ENCODE measurements around the gene PRM2. TPM values are rescaled to one million over a fixed set of nuclear protein-coding genes. Genes with fewer than 3 reads are reported as not detected.
A peak's percentile ranks its signal among the peaks of the same experiment; 100 is the strongest.

The PRM2 gene
- total and polyA plus RNA-seq, 2 experiments from 2014 or later: not detected

DNA sequence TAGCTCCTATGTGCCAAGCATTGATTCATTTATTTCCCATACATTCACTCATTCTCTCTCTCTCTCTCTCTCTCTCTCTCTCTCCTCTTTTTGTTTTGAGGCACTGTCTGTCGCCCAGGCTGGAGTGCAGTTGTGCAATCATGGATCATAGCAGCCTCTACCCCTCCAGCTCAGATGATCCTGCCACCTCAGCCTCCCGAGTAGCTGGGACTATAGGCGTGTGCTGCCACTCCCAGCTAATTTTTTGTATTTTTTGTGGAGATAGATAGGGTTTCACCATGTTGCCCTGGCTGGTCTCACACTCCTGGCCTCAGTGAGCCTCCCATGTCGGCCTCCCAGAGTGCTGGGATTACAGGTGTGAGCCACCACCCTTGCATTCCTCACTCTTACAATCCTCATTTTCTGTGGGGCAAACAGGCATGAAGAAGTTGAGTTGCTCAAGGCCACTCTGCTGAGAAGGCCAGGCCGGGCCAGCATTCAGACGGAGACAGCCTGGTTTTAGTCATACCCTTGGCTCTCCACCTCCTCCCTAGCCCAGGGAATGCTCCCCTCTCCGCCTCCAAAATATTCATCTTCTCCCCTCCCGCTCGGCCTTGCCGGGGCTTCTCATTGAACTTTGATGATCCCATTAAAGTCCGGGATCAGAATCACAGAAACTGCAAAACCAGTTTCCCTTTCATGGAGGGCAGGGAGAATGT, 765 bp upstream of the PRM2 start:
- ATAC-seq (no peak), DNase-seq (ENCODE audit: low spot score) (no peak)
- peaks cover 16% of the 10 kb centered on the region for H3K27me3 Mint-ChIP-seq (ENCODE audit: insufficient read depth, low read depth, poor library complexity)
- TF ChIP-seq STAT1 (IDR thresholded peaks at IDR 0.05; ENCODE audit: unreplicated experiment): no peak
- no peak for TF ChIP-seq EZH2phosphoT487 (IDR thresholded peaks at IDR 0.05; ENCODE audit: unreplicated experiment)
- TF ChIP-seq CREB1 (CRISPR knock-in tag; IDR thresholded peaks at IDR 0.05; ENCODE audit: low read depth): no peak
- Histone ChIP-seq H2AFZ (0 out of 2 replicates have a peak overlapping the region, but pooled peaks have one; percentile 10), H3K4me1 (ENCODE audit: insufficient read depth) (no peaks in the 10 kb centered on the region; the same call in 1 of the 2 replicates), H3K4me3 (no peak overlapping the region), H3K4me2 (no peak overlapping the region), H3K9me2 (ENCODE audit: insufficient read depth) (no peaks in the 10 kb centered on the region), H3K27ac (ENCODE audit: low read depth) (no peak overlapping the region), H3F3A (replicated peaks; ENCODE audit: low read depth) (no peaks in the 10 kb centered on the region), H3K79me2 (replicated peaks; ENCODE audit: insufficient read depth) (no peaks in the 10 kb centered on the region), H3K27me3 (ENCODE audit: insufficient read depth) (no peaks in the 10 kb centered on the region), H4K20me1 (replicated peaks; ENCODE audit: insufficient read depth) (no peaks in the 10 kb centered on the region), H3K36me3 (ENCODE audit: insufficient read depth) (no peaks in the 10 kb centered on the region)
- no peak overlapping the region for H3K27ac Mint-ChIP-seq
- H3K36me3 Mint-ChIP-seq (ENCODE audit: low read depth): no peaks in the 10 kb centered on the region; the same call in 2 of the 3 replicates
- no peak overlapping the region; the same call in 2 of the 3 replicates for H3K4me3 Mint-ChIP-seq
- H3K9me3 Mint-ChIP-seq: peaks cover 3% of the 10 kb centered on the region; the same call in 1 of the 3 replicates
- peaks cover 14% of the 10 kb centered on the region for H3K4me1 Mint-ChIP-seq

DNA sequence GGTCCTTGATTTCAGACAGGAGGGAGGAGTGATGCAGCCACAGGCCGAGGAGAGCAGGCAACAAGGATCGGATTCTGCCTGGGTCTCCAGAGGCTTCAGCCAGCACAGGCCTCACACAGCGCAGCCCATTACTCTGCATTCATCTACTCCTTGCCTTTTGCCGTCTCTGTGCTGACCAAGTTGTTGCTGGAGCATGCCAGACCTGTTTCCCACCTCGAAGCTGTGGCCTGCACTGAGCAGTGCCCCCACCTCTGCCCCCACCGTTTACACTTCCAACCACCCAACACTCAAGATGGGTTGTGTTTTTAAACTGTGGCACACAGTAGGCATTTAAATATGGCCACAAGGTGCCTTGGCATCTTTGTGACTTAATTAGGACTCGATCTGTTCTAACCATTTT, 1.3 kb downstream of the PRM2 start:
- DNase-seq (ENCODE audit: low spot score): no peak
- H2AFZ ChIP-seq: peak overlapping the region; percentile 23; the same call in 1 of the 2 replicates
- H3K9me2 ChIP-seq (ENCODE audit: insufficient read depth): no peaks in the 10 kb centered on the region
- H3K4me3 Mint-ChIP-seq: no peak overlapping the region
- no peaks in the 10 kb centered on the region for H3K79me2 ChIP-seq (replicated peaks; ENCODE audit: insufficient read depth)
- no peak overlapping the region for H3K4me2 ChIP-seq
- no peaks in the 10 kb centered on the region for H3K27me3 ChIP-seq (ENCODE audit: insufficient read depth)
- peaks cover 3% of the 10 kb centered on the region; the same call in 1 of the 3 replicates for H3K9me3 Mint-ChIP-seq
- H3K4me3 ChIP-seq: no peak overlapping the region
- 0 out of 2 replicates have a peak, but pooled peaks cover 3% of the 10 kb centered on the region for H3F3A ChIP-seq (replicated peaks; ENCODE audit: low read depth)
- H4K20me1 ChIP-seq (replicated peaks; ENCODE audit: insufficient read depth): no peaks in the 10 kb centered on the region
- H3K27ac ChIP-seq (ENCODE audit: low read depth): no peak overlapping the region
- no peak for ATAC-seq
- H3K27me3 Mint-ChIP-seq (ENCODE audit: insufficient read depth, low read depth, poor library complexity): peaks cover 14% of the 10 kb centered on the region
- H3K4me1 Mint-ChIP-seq: peaks cover 11% of the 10 kb centered on the region
- H3K36me3 ChIP-seq (ENCODE audit: insufficient read depth): no peaks in the 10 kb centered on the region
- no peak overlapping the region for H3K27ac Mint-ChIP-seq
- no peaks in the 10 kb centered on the region; the same call in 1 of the 2 replicates for H3K4me1 ChIP-seq (ENCODE audit: insufficient read depth)
- no peaks in the 10 kb centered on the region; the same call in 2 of the 3 replicates for H3K36me3 Mint-ChIP-seq (ENCODE audit: low read depth)
- TF ChIP-seq EZH2phosphoT487 (IDR thresholded peaks at IDR 0.05; ENCODE audit: unreplicated experiment): no peak
- no peak for TF ChIP-seq STAT1 (IDR thresholded peaks at IDR 0.05; ENCODE audit: unreplicated experiment)
- TF ChIP-seq JUNB (IDR thresholded peaks at IDR 0.05; ENCODE audit: unreplicated experiment): no peak
- TF ChIP-seq, protein P1, sequence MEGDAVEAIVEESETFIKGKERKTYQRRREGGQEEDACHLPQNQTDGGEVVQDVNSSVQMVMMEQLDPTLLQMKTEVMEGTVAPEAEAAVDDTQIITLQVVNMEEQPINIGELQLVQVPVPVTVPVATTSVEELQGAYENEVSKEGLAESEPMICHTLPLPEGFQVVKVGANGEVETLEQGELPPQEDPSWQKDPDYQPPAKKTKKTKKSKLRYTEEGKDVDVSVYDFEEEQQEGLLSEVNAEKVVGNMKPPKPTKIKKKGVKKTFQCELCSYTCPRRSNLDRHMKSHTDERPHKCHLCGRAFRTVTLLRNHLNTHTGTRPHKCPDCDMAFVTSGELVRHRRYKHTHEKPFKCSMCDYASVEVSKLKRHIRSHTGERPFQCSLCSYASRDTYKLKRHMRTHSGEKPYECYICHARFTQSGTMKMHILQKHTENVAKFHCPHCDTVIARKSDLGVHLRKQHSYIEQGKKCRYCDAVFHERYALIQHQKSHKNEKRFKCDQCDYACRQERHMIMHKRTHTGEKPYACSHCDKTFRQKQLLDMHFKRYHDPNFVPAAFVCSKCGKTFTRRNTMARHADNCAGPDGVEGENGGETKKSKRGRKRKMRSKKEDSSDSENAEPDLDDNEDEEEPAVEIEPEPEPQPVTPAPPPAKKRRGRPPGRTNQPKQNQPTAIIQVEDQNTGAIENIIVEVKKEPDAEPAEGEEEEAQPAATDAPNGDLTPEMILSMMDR (conservative IDR thresholded peaks at IDR 0.05; ENCODE audit: low read depth in 2 of 2): no peak
- TF ChIP-seq ZNF114 (CRISPR knock-in tag; IDR thresholded peaks at IDR 0.05): no peak
- TF ChIP-seq, protein P2, sequence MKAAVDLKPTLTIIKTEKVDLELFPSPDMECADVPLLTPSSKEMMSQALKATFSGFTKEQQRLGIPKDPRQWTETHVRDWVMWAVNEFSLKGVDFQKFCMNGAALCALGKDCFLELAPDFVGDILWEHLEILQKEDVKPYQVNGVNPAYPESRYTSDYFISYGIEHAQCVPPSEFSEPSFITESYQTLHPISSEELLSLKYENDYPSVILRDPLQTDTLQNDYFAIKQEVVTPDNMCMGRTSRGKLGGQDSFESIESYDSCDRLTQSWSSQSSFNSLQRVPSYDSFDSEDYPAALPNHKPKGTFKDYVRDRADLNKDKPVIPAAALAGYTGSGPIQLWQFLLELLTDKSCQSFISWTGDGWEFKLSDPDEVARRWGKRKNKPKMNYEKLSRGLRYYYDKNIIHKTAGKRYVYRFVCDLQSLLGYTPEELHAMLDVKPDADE (IDR thresholded peaks at IDR 0.05): no peak
- no peak for TF ChIP-seq POLR2AphosphoS5 (IDR thresholded peaks at IDR 0.05; ENCODE audit: low read depth)
- TF ChIP-seq ZNF331 (CRISPR knock-in tag; IDR thresholded peaks at IDR 0.05; ENCODE audit: low read depth): no peak
- TF ChIP-seq, protein P3, sequence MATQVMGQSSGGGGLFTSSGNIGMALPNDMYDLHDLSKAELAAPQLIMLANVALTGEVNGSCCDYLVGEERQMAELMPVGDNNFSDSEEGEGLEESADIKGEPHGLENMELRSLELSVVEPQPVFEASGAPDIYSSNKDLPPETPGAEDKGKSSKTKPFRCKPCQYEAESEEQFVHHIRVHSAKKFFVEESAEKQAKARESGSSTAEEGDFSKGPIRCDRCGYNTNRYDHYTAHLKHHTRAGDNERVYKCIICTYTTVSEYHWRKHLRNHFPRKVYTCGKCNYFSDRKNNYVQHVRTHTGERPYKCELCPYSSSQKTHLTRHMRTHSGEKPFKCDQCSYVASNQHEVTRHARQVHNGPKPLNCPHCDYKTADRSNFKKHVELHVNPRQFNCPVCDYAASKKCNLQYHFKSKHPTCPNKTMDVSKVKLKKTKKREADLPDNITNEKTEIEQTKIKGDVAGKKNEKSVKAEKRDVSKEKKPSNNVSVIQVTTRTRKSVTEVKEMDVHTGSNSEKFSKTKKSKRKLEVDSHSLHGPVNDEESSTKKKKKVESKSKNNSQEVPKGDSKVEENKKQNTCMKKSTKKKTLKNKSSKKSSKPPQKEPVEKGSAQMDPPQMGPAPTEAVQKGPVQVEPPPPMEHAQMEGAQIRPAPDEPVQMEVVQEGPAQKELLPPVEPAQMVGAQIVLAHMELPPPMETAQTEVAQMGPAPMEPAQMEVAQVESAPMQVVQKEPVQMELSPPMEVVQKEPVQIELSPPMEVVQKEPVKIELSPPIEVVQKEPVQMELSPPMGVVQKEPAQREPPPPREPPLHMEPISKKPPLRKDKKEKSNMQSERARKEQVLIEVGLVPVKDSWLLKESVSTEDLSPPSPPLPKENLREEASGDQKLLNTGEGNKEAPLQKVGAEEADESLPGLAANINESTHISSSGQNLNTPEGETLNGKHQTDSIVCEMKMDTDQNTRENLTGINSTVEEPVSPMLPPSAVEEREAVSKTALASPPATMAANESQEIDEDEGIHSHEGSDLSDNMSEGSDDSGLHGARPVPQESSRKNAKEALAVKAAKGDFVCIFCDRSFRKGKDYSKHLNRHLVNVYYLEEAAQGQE (IDR thresholded peaks at IDR 0.05; ENCODE audit: unreplicated experiment): no peak
